Smooth muscle cell (in vitro differentiated cells): ENCODE measurements around the gene HCRTR2. TPM values are rescaled to one million over a fixed set of nuclear protein-coding genes. Genes with fewer than 3 reads are reported as not detected.
"Not testable (repeated sequence)": the region's sequence is repeated elsewhere in the genome, so short reads cannot be mapped to it uniquely, and the experiment has no call there.

Experiments used
- DNase-seq: peaks from one replicate; lab custom pipeline; 2025; ENCODE audit not compliant: unreplicated experiment; lab: John Stamatoyannopoulos, UW
- H2AFZ ChIP-seq: fragments of 200-600 bp; sonication (generic); 2 replicates; pipeline ENCODE4 v1.6.0; 2016; ENCODE audit warnings: antibody characterized with exemption, low read depth, mild to moderate bottlenecking
- H3F3A ChIP-seq: fragments of 200-600 bp; sonication (generic); 2 replicates; pipeline ENCODE4 v1.6.0; 2017; ENCODE audit warnings: antibody characterized with exemption, low read depth
- H3K27ac ChIP-seq: fragments of 200-600 bp; sonication (generic); 2 replicates; pipeline ENCODE4 v1.5.1; 2016; ENCODE audit warnings: low read depth, mild to moderate bottlenecking
- H3K27me3 ChIP-seq: fragments of 200-600 bp; sonication (generic); 2 replicates; pipeline ENCODE4 v1.6.1; 2016; ENCODE audit warnings: low read depth, mild to moderate bottlenecking
- H3K36me3 ChIP-seq: fragments of 200-600 bp; sonication (generic); 2 replicates; pipeline ENCODE4 v1.5.1; 2016; ENCODE audit warnings: low read depth
- H3K4me1 ChIP-seq: fragments of 200-600 bp; sonication (generic); 2 replicates; pipeline ENCODE4 v1.5.1; 2016; ENCODE audit warnings: low read depth
- H3K4me2 ChIP-seq: fragments of 200-600 bp; sonication (generic); 2 replicates; pipeline ENCODE4 v1.6.0; 2016; ENCODE audit warnings: mild to moderate bottlenecking
- H3K4me3 ChIP-seq: fragments of 200-600 bp; sonication (generic); 2 replicates; pipeline ENCODE4 v1.5.1; 2016; ENCODE audit warnings: mild to moderate bottlenecking
- H3K79me2 ChIP-seq: fragments of 200-600 bp; sonication (generic); 2 replicates; pipeline ENCODE4 v1.6.0; 2016; ENCODE audit warnings: low read depth, mild to moderate bottlenecking
- H3K9ac ChIP-seq: fragments of 200-600 bp; sonication (generic); 2 replicates; pipeline ENCODE4 v1.6.0; 2016; ENCODE audit warnings: low read depth
- H3K9me3 ChIP-seq: fragments of 200-600 bp; sonication (generic); replicated peaks from 2 replicates; pipeline ENCODE4 v1.5.1; 2016; ENCODE audit warnings: low read depth
- H4K20me1 ChIP-seq: fragments of 200-600 bp; sonication (generic); 2 replicates; pipeline ENCODE4 v1.6.0; 2016; ENCODE audit warnings: low read depth
- WGBS: methylation state at CpG from one replicate; pipeline ENCODE4 v1.1.7; 2016; ENCODE audit warnings: low lambda C conversion rate; 5-methylcytosine and 5-hydroxymethylcytosine counted together
- polyA plus RNA-seq: library from polyadenylated mRNA; unstranded; fragments of >200 nt; fragmentation: Nextera tagmentation; extraction: Ambion mirVana; gene quantifications from 2 replicates; pipeline ENCODE4 v1.2.1, GENCODE V29; 2016
- total RNA-seq: library from RNA; depleted of rRNA; stranded (reverse); fragments of >200 nt; gene quantifications from 2 replicates; pipeline ENCODE4 v1.2.3, GENCODE V29; 2014
- TF ChIP-seq, protein P1 (sequence below): fragments of 200-600 bp; sonication (generic); IDR thresholded peaks from 2 replicates; pipeline ENCODE4 v1.5.1; 2017; ENCODE audit warnings: borderline replicate concordance, mild to moderate bottlenecking, antibody characterized with exemption; ENCODE audit not compliant: insufficient read depth, poor library complexity, severe bottlenecking

The HCRTR2 gene
- total and polyA plus RNA-seq, 2 experiments from 2014 or later, result 0.47 to 2.4 TPM

DNA sequence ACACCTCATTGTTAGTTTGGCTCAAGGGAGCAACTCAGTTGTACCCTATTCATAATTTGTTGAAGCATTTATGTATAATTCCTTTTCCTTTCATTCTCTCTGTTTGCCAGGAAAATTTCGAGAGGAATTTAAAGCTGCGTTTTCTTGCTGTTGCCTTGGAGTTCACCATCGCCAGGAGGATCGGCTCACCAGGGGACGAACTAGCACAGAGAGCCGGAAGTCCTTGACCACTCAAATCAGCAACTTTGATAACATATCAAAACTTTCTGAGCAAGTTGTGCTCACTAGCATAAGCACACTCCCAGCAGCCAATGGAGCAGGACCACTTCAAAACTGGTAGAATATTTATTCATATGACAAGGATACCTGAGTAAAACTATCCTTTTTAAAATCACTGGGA, 107.8 kb downstream of the HCRTR2 start:
- WGBS, result 80% methylated on average over 6 of the region's 6 CpGs
- no peaks in the 10 kb centered on the region for H3K4me1 ChIP-seq
- H3K4me2 ChIP-seq, result no peak overlapping the region
- no peaks in the 10 kb centered on the region for H3K36me3 ChIP-seq
- no peaks in the 10 kb centered on the region for H3K79me2 ChIP-seq
- H4K20me1 ChIP-seq, result no peaks in the 10 kb centered on the region
- H3K27ac ChIP-seq, result no peak overlapping the region
- no peak overlapping the region for H2AFZ ChIP-seq
- H3K27me3 ChIP-seq, result no peaks in the 10 kb centered on the region
- H3K4me3 ChIP-seq, result no peak overlapping the region
- no peak overlapping the region for H3K9ac ChIP-seq
- no peaks in the 10 kb centered on the region for H3F3A ChIP-seq
- no peaks in the 10 kb centered on the region for H3K9me3 ChIP-seq
- TF ChIP-seq, protein P1, sequence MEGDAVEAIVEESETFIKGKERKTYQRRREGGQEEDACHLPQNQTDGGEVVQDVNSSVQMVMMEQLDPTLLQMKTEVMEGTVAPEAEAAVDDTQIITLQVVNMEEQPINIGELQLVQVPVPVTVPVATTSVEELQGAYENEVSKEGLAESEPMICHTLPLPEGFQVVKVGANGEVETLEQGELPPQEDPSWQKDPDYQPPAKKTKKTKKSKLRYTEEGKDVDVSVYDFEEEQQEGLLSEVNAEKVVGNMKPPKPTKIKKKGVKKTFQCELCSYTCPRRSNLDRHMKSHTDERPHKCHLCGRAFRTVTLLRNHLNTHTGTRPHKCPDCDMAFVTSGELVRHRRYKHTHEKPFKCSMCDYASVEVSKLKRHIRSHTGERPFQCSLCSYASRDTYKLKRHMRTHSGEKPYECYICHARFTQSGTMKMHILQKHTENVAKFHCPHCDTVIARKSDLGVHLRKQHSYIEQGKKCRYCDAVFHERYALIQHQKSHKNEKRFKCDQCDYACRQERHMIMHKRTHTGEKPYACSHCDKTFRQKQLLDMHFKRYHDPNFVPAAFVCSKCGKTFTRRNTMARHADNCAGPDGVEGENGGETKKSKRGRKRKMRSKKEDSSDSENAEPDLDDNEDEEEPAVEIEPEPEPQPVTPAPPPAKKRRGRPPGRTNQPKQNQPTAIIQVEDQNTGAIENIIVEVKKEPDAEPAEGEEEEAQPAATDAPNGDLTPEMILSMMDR, result no peak
- DNase-seq, result no peak

- no peak overlapping the region for H3K27ac ChIP-seq
- no peaks in the 10 kb centered on the region for H3K36me3 ChIP-seq
- no peak overlapping the region for H3K4me3 ChIP-seq
- no peaks in the 10 kb centered on the region for H3K9me3 ChIP-seq
- DNase-seq, result no peak
- no peak overlapping the region for H2AFZ ChIP-seq
- no peaks in the 10 kb centered on the region for H4K20me1 ChIP-seq
- WGBS, result 74% methylated on average over 2 of the region's 2 CpGs
- H3K79me2 ChIP-seq, result no peaks in the 10 kb centered on the region
- H3K27me3 ChIP-seq, result no peaks in the 10 kb centered on the region
- H3K9ac ChIP-seq, result no peak overlapping the region
- TF ChIP-seq, protein P1, result no peak
- no peaks in the 10 kb centered on the region for H3K4me1 ChIP-seq
- H3K4me2 ChIP-seq, result no peak overlapping the region
- H3F3A ChIP-seq, result no peaks in the 10 kb centered on the region
Measured at GRCh38 chr6:55286824-55287223, 112.5 kb downstream of the HCRTR2 start.

GRCh38 chr6:55290736-55291135, 116.4 kb downstream of the HCRTR2 start:
- Histone ChIP-seq H2AFZ (no peak overlapping the region), H3K9ac (no peak overlapping the region), H3K9me3 (no peaks in the 10 kb centered on the region), H3K4me3 (no peak overlapping the region), H3K27ac (no peak overlapping the region), H3K27me3 (no peaks in the 10 kb centered on the region), H4K20me1 (no peaks in the 10 kb centered on the region), H3K4me2 (no peak overlapping the region), H3F3A (no peaks in the 10 kb centered on the region), H3K36me3 (no peaks in the 10 kb centered on the region), H3K4me1 (no peaks in the 10 kb centered on the region), H3K79me2 (no peaks in the 10 kb centered on the region)
- DNase-seq, result no peak
- TF ChIP-seq, protein P1, result no peak
- 93% methylated on average over 2 of the region's 2 CpGs for WGBS

GRCh38 chr6:55293116-55293515, 118.8 kb downstream of the HCRTR2 start:
- no peaks in the 10 kb centered on the region for H3K36me3 ChIP-seq
- H3K27me3 ChIP-seq, result no peaks in the 10 kb centered on the region
- WGBS, result 25% methylated on average over 2 of the region's 2 CpGs
- H4K20me1 ChIP-seq, result no peaks in the 10 kb centered on the region
- DNase-seq, result no peak
- no peaks in the 10 kb centered on the region for H3K79me2 ChIP-seq
- no peaks in the 10 kb centered on the region for H3K9me3 ChIP-seq
- H3K9ac ChIP-seq, result no peak overlapping the region
- H3K27ac ChIP-seq, result no peak overlapping the region
- no peaks in the 10 kb centered on the region for H3F3A ChIP-seq
- no peak overlapping the region for H3K4me2 ChIP-seq
- no peak overlapping the region for H3K4me3 ChIP-seq
- TF ChIP-seq, protein P1, result peak; percentile 41
- H3K4me1 ChIP-seq, result no peaks in the 10 kb centered on the region
- no peak overlapping the region for H2AFZ ChIP-seq

- not testable (repeated sequence) for H3F3A ChIP-seq, H3K4me3 ChIP-seq, H2AFZ ChIP-seq
Measured at GRCh38 chr6:55297214-55297613, 122.9 kb downstream of the HCRTR2 start.

More at GRCh38 chr6:55297214-55297613, 122.9 kb downstream of the HCRTR2 start:
- not testable (repeated sequence) for H3K4me1 ChIP-seq, H3K27me3 ChIP-seq, H3K36me3 ChIP-seq, DNase-seq, H3K79me2 ChIP-seq, H3K27ac ChIP-seq, H4K20me1 ChIP-seq, H3K4me2 ChIP-seq, H3K9ac ChIP-seq, H3K9me3 ChIP-seq
- WGBS, result 93% methylated on average over 3 of the region's 3 CpGs
